Bronchial epithelial cell (primary cell): Measurements from ENCODE around the gene RPLP1. TPM values are rescaled to one million over a fixed set of nuclear protein-coding genes. Genes with fewer than 3 reads are reported as not detected.

Experiments
- DNase-seq: peaks from one replicate; pipeline ENCODE4 v3.0.0-alpha.2; 2010; ENCODE audit warnings: low read depth
- FAIRE-seq: peaks from 2 replicates; lab custom pipeline; 2011; peaks lifted over from hg19 to GRCh38; lab: Jason Lieb, UNC
- H3K27me3 ChIP-seq: 2 replicates; pipeline ENCODE4 v1.5.1; 2011; ENCODE audit warnings: low read length; ENCODE audit not compliant: control insufficient read depth, insufficient read depth
- H3K36me3 ChIP-seq: 2 replicates; pipeline ENCODE4 v1.5.1; 2011; ENCODE audit warnings: low read length; ENCODE audit not compliant: control insufficient read depth, insufficient read depth
- H3K4me3 ChIP-seq: 2 replicates; pipeline ENCODE4 v1.5.1; 2011; ENCODE audit warnings: mild to moderate bottlenecking, low read depth, low read length, control low read depth
- total RNA-seq: library from RNA; depleted of rRNA; stranded (reverse); fragments of >200 nt; gene quantifications from 2 replicates; pipeline ENCODE4 v1.2.1, GENCODE V29; 2014
- TF ChIP-seq, protein P1 (sequence below): IDR thresholded peaks from 2 replicates; pipeline ENCODE4 v1.5.1; 2011; ENCODE audit warnings: mild to moderate bottlenecking, moderate library complexity, low read length, control low read depth, inconsistent platforms; ENCODE audit not compliant: insufficient read depth, severe bottlenecking

Gene RPLP1
- total RNA-seq, 1 donor from 2014 or later = 47.4 TPM

GRCh38 chr15:69460481-69460880 lies 7.9 kb downstream of the RPLP1 start:
- TF ChIP-seq, protein P1, sequence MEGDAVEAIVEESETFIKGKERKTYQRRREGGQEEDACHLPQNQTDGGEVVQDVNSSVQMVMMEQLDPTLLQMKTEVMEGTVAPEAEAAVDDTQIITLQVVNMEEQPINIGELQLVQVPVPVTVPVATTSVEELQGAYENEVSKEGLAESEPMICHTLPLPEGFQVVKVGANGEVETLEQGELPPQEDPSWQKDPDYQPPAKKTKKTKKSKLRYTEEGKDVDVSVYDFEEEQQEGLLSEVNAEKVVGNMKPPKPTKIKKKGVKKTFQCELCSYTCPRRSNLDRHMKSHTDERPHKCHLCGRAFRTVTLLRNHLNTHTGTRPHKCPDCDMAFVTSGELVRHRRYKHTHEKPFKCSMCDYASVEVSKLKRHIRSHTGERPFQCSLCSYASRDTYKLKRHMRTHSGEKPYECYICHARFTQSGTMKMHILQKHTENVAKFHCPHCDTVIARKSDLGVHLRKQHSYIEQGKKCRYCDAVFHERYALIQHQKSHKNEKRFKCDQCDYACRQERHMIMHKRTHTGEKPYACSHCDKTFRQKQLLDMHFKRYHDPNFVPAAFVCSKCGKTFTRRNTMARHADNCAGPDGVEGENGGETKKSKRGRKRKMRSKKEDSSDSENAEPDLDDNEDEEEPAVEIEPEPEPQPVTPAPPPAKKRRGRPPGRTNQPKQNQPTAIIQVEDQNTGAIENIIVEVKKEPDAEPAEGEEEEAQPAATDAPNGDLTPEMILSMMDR = no peak
- Histone ChIP-seq H3K36me3 (peaks cover 4% of the 10 kb centered on the region), H3K27me3 (no peaks in the 10 kb centered on the region), H3K4me3 (no peak overlapping the region)
- FAIRE-seq = no peak
- no peak for DNase-seq

- FAIRE-seq = no peak
- TF ChIP-seq, protein P1 = no peak
- Histone ChIP-seq H3K36me3 (no peaks in the 10 kb centered on the region), H3K4me3 (peak overlapping the region; percentile 43), H3K27me3 (no peaks in the 10 kb centered on the region)
- no peak for DNase-seq
Observed at GRCh38 chr15:69462030-69462492, 9.4 kb downstream of the RPLP1 start.

- H3K4me3 ChIP-seq = peak overlapping the region; percentile 43
- no peak for FAIRE-seq
- peak; percentile 93 for DNase-seq
- no peaks in the 10 kb centered on the region for H3K27me3 ChIP-seq
- H3K36me3 ChIP-seq = no peaks in the 10 kb centered on the region
- TF ChIP-seq, protein P1 = peak; percentile 92
Observed at GRCh38 chr15:69462493-69463181, 10.0 kb downstream of the RPLP1 start.

GRCh38 chr15:69463182-69463756 lies 10.7 kb downstream of the RPLP1 start:
- FAIRE-seq = no peak

GRCh38 chr15:69465253-69465652 lies 12.6 kb downstream of the RPLP1 start:
- no peaks in the 10 kb centered on the region for H3K36me3 ChIP-seq
- H3K4me3 ChIP-seq = no peak overlapping the region
- FAIRE-seq (no peak), DNase-seq (no peak)
- H3K27me3 ChIP-seq = no peaks in the 10 kb centered on the region
- TF ChIP-seq, protein P1 = no peak

More at GRCh38 chr15:69463182-69463756, 10.7 kb downstream of the RPLP1 start:
- H3K27me3 ChIP-seq = no peaks in the 10 kb centered on the region
- H3K36me3 ChIP-seq = no peaks in the 10 kb centered on the region
- H3K4me3 ChIP-seq = peak overlapping the region; percentile 43
- TF ChIP-seq, protein P1 = no peak
- peak; percentile 26 for DNase-seq
